Measurements from ENCODE around the gene ZFYVE28. TPM values are rescaled to one million over a fixed set of nuclear protein-coding genes. Genes with fewer than 3 reads are reported as not detected.

Gene ZFYVE28
- total RNA-seq, 1 donor from 2014 or later: 5.9 TPM

GRCh38 chr4:2341911-2342652 lies 76.4 kb downstream of the ZFYVE28 start:
- TF ChIP-seq CTCF (IDR thresholded peaks at IDR 0.05): no peak
- DNase-seq: no peak
- H3K27me3 Mint-ChIP-seq: no peaks in the 10 kb centered on the region

GRCh38 chr4:2341261-2341841 lies 77.1 kb downstream of the ZFYVE28 start:
- POLR2A ChIA-PET: no interaction called here
- CTCF ChIA-PET: interaction anchor here (0.7 kb wide), 1 partner anchor 25 kb away, joined by 3 read pairs; no protein-coding TSS in a partner anchor
- no peak overlapping the region for H3K27ac Mint-ChIP-seq
- H3K9me3 Mint-ChIP-seq: peaks cover 5% of the 10 kb centered on the region
- no peak overlapping the region for H3K4me3 Mint-ChIP-seq
- intact Hi-C loops (cut with micrococcal nuclease): no loop called here
- no peak for ATAC-seq (ENCODE audit: low read depth)
- TF ChIP-seq CTCF (IDR thresholded peaks at IDR 0.05): no peak
- no peaks in the 10 kb centered on the region for H3K27me3 Mint-ChIP-seq
- DNase-seq: no peak
- H3K36me3 Mint-ChIP-seq (ENCODE audit: low read depth): peaks cover 4% of the 10 kb centered on the region
- H3K4me1 Mint-ChIP-seq: no peaks in the 10 kb centered on the region

More at GRCh38 chr4:2341911-2342652, 76.4 kb downstream of the ZFYVE28 start:
- Mint-ChIP-seq H3K36me3 (ENCODE audit: low read depth) (peaks cover 4% of the 10 kb centered on the region), H3K4me3 (no peak overlapping the region), H3K27ac (no peak overlapping the region), H3K9me3 (peaks cover 5% of the 10 kb centered on the region), H3K4me1 (no peaks in the 10 kb centered on the region)
- no peak for ATAC-seq (ENCODE audit: low read depth)
- intact Hi-C loops (cut with micrococcal nuclease): no loop called here
- ChIA-PET POLR2A (no interaction called here), CTCF (no interaction called here)

GRCh38 chr4:2340272-2341061 lies 78.0 kb downstream of the ZFYVE28 start:
- CTCF ChIA-PET: interaction anchor here (0.7 kb wide), 1 partner anchor 26 kb away, joined by 3 read pairs; no protein-coding TSS in a partner anchor
- no peaks in the 10 kb centered on the region for H3K27me3 Mint-ChIP-seq
- H3K4me3 Mint-ChIP-seq: no peak overlapping the region
- ATAC-seq (ENCODE audit: low read depth) (no peak), DNase-seq (peak; percentile 11)
- TF ChIP-seq CTCF (IDR thresholded peaks at IDR 0.05): no peak
- intact Hi-C loops (cut with micrococcal nuclease): no loop called here
- POLR2A ChIA-PET: no interaction called here
- H3K4me1 Mint-ChIP-seq: no peaks in the 10 kb centered on the region
- peaks cover 5% of the 10 kb centered on the region for H3K9me3 Mint-ChIP-seq
- no peak overlapping the region for H3K27ac Mint-ChIP-seq
- H3K36me3 Mint-ChIP-seq (ENCODE audit: low read depth): peaks cover 4% of the 10 kb centered on the region

- intact Hi-C loops (cut with micrococcal nuclease): no loop called here
- POLR2A ChIA-PET: no interaction called here
- ATAC-seq (ENCODE audit: low read depth): no peak
- no peak for DNase-seq
- no peak for TF ChIP-seq CTCF (IDR thresholded peaks at IDR 0.05)
- H3K36me3 Mint-ChIP-seq (ENCODE audit: low read depth): no peaks in the 10 kb centered on the region
- H3K4me3 Mint-ChIP-seq: no peak overlapping the region
- CTCF ChIA-PET: no interaction called here
- H3K9me3 Mint-ChIP-seq: no peaks in the 10 kb centered on the region
- peaks cover 6% of the 10 kb centered on the region for H3K4me1 Mint-ChIP-seq
- H3K27me3 Mint-ChIP-seq: peaks cover 3% of the 10 kb centered on the region
- no peak overlapping the region for H3K27ac Mint-ChIP-seq
Observed at GRCh38 chr4:2339458-2340271, 78.8 kb downstream of the ZFYVE28 start.

All from activated B cell treated with CpG ODN at 0.5 μM for 24 hours (primary cell).